Stimulated activated CD8-positive, alpha-beta memory T cell treated with anti-CD3 and anti-CD28 coated beads, Interleukin-12 subunit alpha, Interleukin-12 subunit beta, amount 100 ng/mL, for 4 hours (primary cell): ENCODE data around the gene WWOX.

ENCODE experiments used
- DNase-seq: peaks from one replicate; pipeline ENCODE4 v3.0.0-alpha.2; 2020; ENCODE audit warnings: low read depth

The WWOX gene

GRCh38 chr16:78770353-78771091, 671.1 kb downstream of the WWOX start:
- DNase-seq: peak; percentile 42

- no peak for DNase-seq
Measured at GRCh38 chr16:78773291-78773702, 673.8 kb downstream of the WWOX start.

- DNase-seq: no peak
Measured at GRCh38 chr16:78773706-78774105, 674.3 kb downstream of the WWOX start.

GRCh38 chr16:78775161-78775561, 675.7 kb downstream of the WWOX start:
- DNase-seq: no peak

- no peak for DNase-seq
Measured at GRCh38 chr16:78778101-78779004, 678.9 kb downstream of the WWOX start.

GRCh38 chr16:78780808-78781207, 681.4 kb downstream of the WWOX start:
- DNase-seq: no peak

- DNase-seq: no peak
Measured at GRCh38 chr16:78782572-78782971, 683.1 kb downstream of the WWOX start.

GRCh38 chr16:78783570-78784079, 684.2 kb downstream of the WWOX start:
- DNase-seq: no peak

- no peak for DNase-seq
Measured at GRCh38 chr16:78784771-78785170, 685.3 kb downstream of the WWOX start.

GRCh38 chr16:78785218-78785617, 685.8 kb downstream of the WWOX start:
- no peak for DNase-seq

GRCh38 chr16:78786635-78787034, 687.2 kb downstream of the WWOX start:
- DNase-seq: no peak

- DNase-seq: no peak
Measured at GRCh38 chr16:78788276-78788675, 688.8 kb downstream of the WWOX start.

- no peak for DNase-seq
Measured at GRCh38 chr16:78788696-78789095, 689.2 kb downstream of the WWOX start.

- DNase-seq: no peak
Measured at GRCh38 chr16:78789561-78789960, 690.1 kb downstream of the WWOX start.

- DNase-seq: no peak
Measured at GRCh38 chr16:78791011-78791410, 691.6 kb downstream of the WWOX start.

- no peak for DNase-seq
Measured at GRCh38 chr16:78791926-78792325, 692.5 kb downstream of the WWOX start.

GRCh38 chr16:78792952-78793351, 693.5 kb downstream of the WWOX start:
- DNase-seq: no peak

- no peak for DNase-seq
Measured at GRCh38 chr16:78794581-78795250, 695.3 kb downstream of the WWOX start.

- no peak for DNase-seq
Measured at GRCh38 chr16:78795433-78795832, 696.0 kb downstream of the WWOX start.

- DNase-seq: no peak
Measured at GRCh38 chr16:78796221-78796866, 696.9 kb downstream of the WWOX start.

GRCh38 chr16:78799429-78799828, 700.0 kb downstream of the WWOX start:
- no peak for DNase-seq

GRCh38 chr16:78800523-78800922, 701.1 kb downstream of the WWOX start:
- DNase-seq: no peak
